ENCODE measurements around the gene NR3C1. TPM values are rescaled to one million over a fixed set of nuclear protein-coding genes. Genes with fewer than 3 reads are reported as not detected.

The NR3C1 gene
- total RNA-seq, 3 donors from 2014 or later (not counting 1 experiment from before 2014, with no cell fraction given), result 147 to 168 (median 165) TPM

GRCh38 chr5:143318270-143318669 is 85.2 kb downstream of the NR3C1 start:
- no peak overlapping the region for H3K4me3 ChIP-seq (ENCODE audit: low read length)
- ATAC-seq (no peak), DNase-seq (no peak)
- H3K9me3 ChIP-seq (ENCODE audit: control insufficient read depth, insufficient read depth, low read length), result no peaks in the 10 kb centered on the region
- no peaks in the 10 kb centered on the region for H3K9me3 Mint-ChIP-seq
- H3K36me3 Mint-ChIP-seq, result no peaks in the 10 kb centered on the region
- peaks cover 3% of the 10 kb centered on the region for H3K36me3 ChIP-seq (ENCODE audit: control insufficient read depth, insufficient read depth, low read length)
- H3K27ac ChIP-seq (ENCODE audit: low read length), result no peak overlapping the region
- TF ChIP-seq CTCF (IDR thresholded peaks at IDR 0.05), result no peak
- H3K4me1 ChIP-seq (ENCODE audit: control insufficient read depth, insufficient read depth, low read length), result peaks cover 6% of the 10 kb centered on the region
- H3K27me3 Mint-ChIP-seq (ENCODE audit: low read depth in 2 of 2), result no peaks in the 10 kb centered on the region
- H3K4me1 Mint-ChIP-seq, result peaks cover 63 to 72% of the 10 kb centered on the region in 2 donors
- intact Hi-C loops (cut with micrococcal nuclease), result no loop called here
- H3K4me3 Mint-ChIP-seq, result no peak overlapping the region
- no peak overlapping the region for H3K27ac Mint-ChIP-seq
- WGBS (ENCODE audit: insufficient coverage), result no CpG with 5 or more reads among the region's 1 CpG
- H3K27me3 ChIP-seq (ENCODE audit: control insufficient read depth, insufficient read depth, low read length), result no peaks in the 10 kb centered on the region

GRCh38 chr5:143316844-143317631 is 86.4 kb downstream of the NR3C1 start:
- no peaks in the 10 kb centered on the region for H3K27me3 ChIP-seq (ENCODE audit: control insufficient read depth, insufficient read depth, low read length)
- intact Hi-C loops (cut with micrococcal nuclease), result no loop called here
- Mint-ChIP-seq H3K9me3 (no peaks in the 10 kb centered on the region), H3K4me1 (peaks cover 59 to 69% of the 10 kb centered on the region in 2 donors), H3K27ac (peak overlapping the region; percentile 30 to 40), H3K36me3 (peaks cover 7% of the 10 kb centered on the region), H3K27me3 (ENCODE audit: low read depth in 2 of 2) (no peaks in the 10 kb centered on the region), H3K4me3 (no peak overlapping the region)
- no peak for DNase-seq
- ATAC-seq, result no peak
- no peaks in the 10 kb centered on the region for H3K4me1 ChIP-seq (ENCODE audit: control insufficient read depth, insufficient read depth, low read length)
- no peak for TF ChIP-seq CTCF (IDR thresholded peaks at IDR 0.05)
- no peak overlapping the region for H3K4me3 ChIP-seq (ENCODE audit: low read length)
- no peaks in the 10 kb centered on the region for H3K9me3 ChIP-seq (ENCODE audit: control insufficient read depth, insufficient read depth, low read length)
- WGBS (ENCODE audit: insufficient coverage), result 52% methylated on average over 3 of the region's 4 CpGs
- peaks cover 15% of the 10 kb centered on the region for H3K36me3 ChIP-seq (ENCODE audit: control insufficient read depth, insufficient read depth, low read length)
- no peak overlapping the region for H3K27ac ChIP-seq (ENCODE audit: low read length)

GRCh38 chr5:143316337-143316736 is 87.1 kb downstream of the NR3C1 start:
- 95% methylated on average over 4 of the region's 6 CpGs for WGBS (ENCODE audit: insufficient coverage)
- no peak overlapping the region for H3K27ac ChIP-seq (ENCODE audit: low read length)
- no peaks in the 10 kb centered on the region for H3K9me3 Mint-ChIP-seq
- H3K4me1 Mint-ChIP-seq, result peaks cover 59 to 70% of the 10 kb centered on the region in 2 donors
- H3K4me3 Mint-ChIP-seq, result no peak overlapping the region
- H3K27me3 ChIP-seq (ENCODE audit: control insufficient read depth, insufficient read depth, low read length), result no peaks in the 10 kb centered on the region
- no peaks in the 10 kb centered on the region for H3K9me3 ChIP-seq (ENCODE audit: control insufficient read depth, insufficient read depth, low read length)
- H3K4me1 ChIP-seq (ENCODE audit: control insufficient read depth, insufficient read depth, low read length), result no peaks in the 10 kb centered on the region
- H3K4me3 ChIP-seq (ENCODE audit: low read length), result no peak overlapping the region
- H3K27ac Mint-ChIP-seq, result peak overlapping the region in 1 of 2 donors; percentile 18
- intact Hi-C loops (cut with micrococcal nuclease), result no loop called here
- no peaks in the 10 kb centered on the region for H3K27me3 Mint-ChIP-seq (ENCODE audit: low read depth in 2 of 2)
- no peak for TF ChIP-seq CTCF (IDR thresholded peaks at IDR 0.05)
- H3K36me3 Mint-ChIP-seq, result peaks cover 14% of the 10 kb centered on the region
- H3K36me3 ChIP-seq (ENCODE audit: control insufficient read depth, insufficient read depth, low read length), result peaks cover 22% of the 10 kb centered on the region
- no peak for ATAC-seq
- DNase-seq, result no peak

Data from natural killer cell (primary cell).